GM12891 (cell line): ENCODE measurements around the gene OPN1LW.

ENCODE experiments used
- POLR2AphosphoS5 ChIP-seq: IDR thresholded peaks from 2 replicates; pipeline ENCODE4 v1.6.1; 2011; ENCODE audit warnings: low read depth, low read length, control low read depth
- TAF1 ChIP-seq: IDR thresholded peaks from 2 replicates; pipeline ENCODE4 v1.6.1; 2011; ENCODE audit warnings: low read depth, low read length, control low read depth

DNA sequence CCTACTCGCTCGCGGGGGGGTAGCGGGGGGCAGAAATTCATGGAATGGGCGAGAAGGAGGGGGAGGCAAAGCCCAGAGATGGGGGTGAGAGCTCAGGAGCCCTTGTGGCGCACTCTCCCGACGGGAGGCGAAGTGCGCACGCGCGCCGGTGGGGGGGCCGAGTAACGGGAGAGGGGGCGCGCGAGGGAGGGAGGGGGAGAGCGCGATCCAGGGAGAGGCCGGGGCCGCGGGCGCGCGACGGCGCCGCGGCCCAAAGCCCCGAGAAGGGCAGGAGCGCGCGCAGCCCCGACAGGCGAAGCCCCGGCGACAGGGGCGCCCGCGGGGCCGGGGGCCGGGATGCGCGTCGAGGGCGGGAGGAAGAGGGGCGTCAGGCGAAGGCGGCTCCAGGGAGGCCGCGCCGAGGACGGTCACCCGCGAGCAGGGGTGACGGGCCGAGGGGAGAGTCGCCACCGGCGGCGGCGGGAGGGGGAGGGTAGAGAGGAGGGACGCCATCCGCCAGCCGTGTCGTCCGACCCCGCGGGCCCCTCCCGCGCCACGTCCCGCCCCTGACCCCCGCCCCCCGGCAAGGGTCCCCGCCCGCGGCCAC, 46.9 kb upstream of the OPN1LW start:
- TF ChIP-seq TAF1 (no peak), POLR2AphosphoS5 (no peak)
